Prostate gland (tissue), 2 donors: ENCODE measurements around the gene ZNF431. TPM values are rescaled to one million over a fixed set of nuclear protein-coding genes. Genes with fewer than 3 reads are reported as not detected.
A peak's percentile ranks its signal among the peaks of the same experiment; 100 is the strongest.

Experiments
- DNase-seq: peaks from one replicate; pipeline ENCODE4 v3.0.0-alpha.2; 2019; ENCODE audit warnings: low spot score
- H3K27ac ChIP-seq, 2 donors: fragments of 200-600 bp; sonication (generic); 2 replicates each; pipeline ENCODE4 v1.5.1; 2017 to 2019
- H3K27me3 ChIP-seq: fragments of 200-600 bp; sonication (generic); replicated peaks from 2 replicates; pipeline ENCODE4 v1.5.1; 2019; ENCODE audit not compliant: insufficient read depth
- H3K36me3 ChIP-seq, 2 donors: fragments of 200-600 bp; sonication (generic); 1 replicate in 1 of 2; 2 replicates in 1 of 2; pipeline versions ENCODE4 v1.5.1 to v1.8.1; 2017 to 2019
- H3K4me1 ChIP-seq: fragments of 200-600 bp; sonication (generic); replicated peaks from 2 replicates; pipeline ENCODE4 v1.5.1; 2019
- H3K4me3 ChIP-seq, 2 donors: fragments of 200-600 bp; sonication (generic); 2 replicates each; pipeline ENCODE4 v1.5.1; 2017 to 2019
- H3K9me3 ChIP-seq: fragments of 200-600 bp; sonication (generic); 2 replicates; pipeline ENCODE4 v1.5.1; 2017
- CTCF ChIP-seq, 4 experiments: fragments of 200-600 bp in 2 of 4; fragments of 450-650 bp in 2 of 4; sonication (generic) in 2 of 4; IDR thresholded peaks; 1 replicate in 3 of 4; 2 replicates in 1 of 4; pipeline ENCODE4 v1.5.1; 2016 to 2019; ENCODE audit warnings: antibody characterized with exemption in 4 of 4, mild to moderate bottlenecking in 2 of 4, moderate library complexity in 2 of 4
- POLR2A ChIP-seq: fragments of 450-650 bp; IDR thresholded peaks from one replicate; pipeline ENCODE4 v1.6.1; 2016; ENCODE audit warnings: antibody characterized with exemption, mild to moderate bottlenecking
- POLR2AphosphoS5 ChIP-seq: sonication (generic); formaldehyde crosslinking; IDR thresholded peaks from one replicate; pipeline ENCODE4 v1.6.1; 2017; ENCODE audit warnings: antibody characterized with exemption
- WGBS: methylation state at CpG from one replicate; pipeline ENCODE4 v1.1.5; 2018; 5-methylcytosine and 5-hydroxymethylcytosine counted together
- intact Hi-C: fragments of 100-400 bp; cut with DNase I; formaldehyde crosslinking; loops from one replicate; pipeline ENCODE4 v1.14.2; 2022
- total RNA-seq, 2 donors: library from RNA; depleted of rRNA; stranded (reverse); fragments of >200 nt; gene quantifications; one replicate each; pipeline ENCODE4 v1.1.0, GENCODE V29; 2016

Gene ZNF431
- total RNA-seq, 2 donors from 2014 or later, result 12.7 to 54.7 TPM

- WGBS, result 91% methylated on average over 2 of the region's 2 CpGs
- Histone ChIP-seq H3K36me3 (no peaks in the 10 kb centered on the region), H3K9me3 (no peaks in the 10 kb centered on the region), H3K27me3 (no peaks in the 10 kb centered on the region), H3K4me3 (no peak overlapping the region), H3K27ac (no peak overlapping the region), H3K4me1 (no peaks in the 10 kb centered on the region)
- TF ChIP-seq CTCF (IDR thresholded peaks at IDR 0.05) (no peak), POLR2AphosphoS5 (no peak), POLR2A (no peak)
- intact Hi-C loops, result no loop called here
- DNase-seq, result no peak
Measured at GRCh38 chr19:21101521-21102242, 40.2 kb upstream of the ZNF431 start.

DNA sequence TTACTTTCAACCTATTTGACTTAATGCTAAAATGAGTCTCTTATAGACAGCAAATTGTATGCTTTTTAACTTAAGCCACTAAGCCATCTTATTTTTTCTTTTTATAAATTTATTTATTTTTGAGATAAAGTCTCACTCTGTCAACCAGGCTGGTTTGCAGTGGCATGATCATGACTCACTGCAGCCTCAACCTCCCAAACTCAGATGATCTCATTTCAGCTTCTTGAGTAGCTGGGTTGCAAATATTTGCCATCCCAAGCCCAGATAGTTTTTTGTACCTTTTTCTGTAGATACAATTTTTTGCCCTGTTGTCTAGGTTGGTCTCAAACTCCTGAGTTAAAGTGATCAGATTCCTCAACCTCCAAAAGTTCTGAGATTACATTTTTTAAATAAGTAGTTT is 32.7 kb upstream of the ZNF431 start:
- no peaks in the 10 kb centered on the region for H3K9me3 ChIP-seq
- intact Hi-C loops, result no loop called here
- no peak overlapping the region for H3K27ac ChIP-seq
- H3K36me3 ChIP-seq, result no peaks in the 10 kb centered on the region
- DNase-seq, result no peak
- no peaks in the 10 kb centered on the region for H3K4me1 ChIP-seq
- H3K4me3 ChIP-seq, result no peak overlapping the region
- no peak for TF ChIP-seq POLR2A
- TF ChIP-seq POLR2AphosphoS5, result no peak
- TF ChIP-seq CTCF (IDR thresholded peaks at IDR 0.05), result no peak
- no peaks in the 10 kb centered on the region for H3K27me3 ChIP-seq

- TF ChIP-seq POLR2AphosphoS5 (peak; percentile 53), CTCF (IDR thresholded peaks at IDR 0.05) (no peak)
- Histone ChIP-seq H3K4me1 (no peaks in the 10 kb centered on the region), H3K9me3 (no peaks in the 10 kb centered on the region), H3K27me3 (no peaks in the 10 kb centered on the region), H3K27ac (no peak overlapping the region), H3K4me3 (no peak overlapping the region), H3K36me3 (no peaks in the 10 kb centered on the region)
- intact Hi-C loops, result no loop called here
- DNase-seq, result no peak
- 44% methylated on average over 1 of the region's 1 CpG for WGBS
Measured at GRCh38 chr19:21110183-21110582, 31.7 kb upstream of the ZNF431 start.

- Histone ChIP-seq H3K27me3 (no peaks in the 10 kb centered on the region), H3K36me3 (no peaks in the 10 kb centered on the region), H3K9me3 (no peaks in the 10 kb centered on the region), H3K4me1 (no peaks in the 10 kb centered on the region), H3K4me3 (no peak overlapping the region), H3K27ac (no peak overlapping the region)
- TF ChIP-seq POLR2A (no peak), CTCF (IDR thresholded peaks at IDR 0.05) (no peak), POLR2AphosphoS5 (no peak)
- DNase-seq, result no peak
- intact Hi-C loops, result no loop called here
Measured at GRCh38 chr19:21115430-21115829, 26.4 kb upstream of the ZNF431 start.
